KMS-11 (cell line): ENCODE measurements around the gene SLC38A5.

Experiments
- H2AFZ ChIP-seq: fragments of 200-600 bp; sonication (generic); 2 replicates; pipeline ENCODE4 v1.6.1; 2016; ENCODE audit warnings: antibody characterized with exemption, mixed run types, low read depth
- H3K27ac ChIP-seq: fragments of 200-600 bp; sonication (generic); 2 replicates; pipeline ENCODE4 v1.6.1; 2016; ENCODE audit warnings: mild to moderate bottlenecking, mixed run types
- H3K27me3 ChIP-seq: fragments of 200-600 bp; sonication (generic); 2 replicates; pipeline ENCODE4 v1.6.1; 2017; ENCODE audit warnings: mild to moderate bottlenecking, low read depth, mixed run types, moderate library complexity; ENCODE audit not compliant: insufficient read depth
- H3K36me3 ChIP-seq: fragments of 200-600 bp; sonication (generic); 2 replicates; pipeline ENCODE4 v1.6.1; 2017; ENCODE audit warnings: mild to moderate bottlenecking, mixed run types; ENCODE audit not compliant: insufficient read depth
- H3K4me1 ChIP-seq: fragments of 200-600 bp; sonication (generic); 2 replicates; pipeline ENCODE4 v1.6.1; 2016; ENCODE audit warnings: mild to moderate bottlenecking, low read depth, mixed run types; ENCODE audit not compliant: poor library complexity, severe bottlenecking
- H3K4me2 ChIP-seq: fragments of 200-600 bp; sonication (generic); 2 replicates; pipeline ENCODE4 v1.7.0; 2016; ENCODE audit warnings: mild to moderate bottlenecking, mixed run types
- H3K4me3 ChIP-seq: fragments of 200-600 bp; sonication (generic); IDR thresholded peaks from 2 replicates; pipeline ENCODE4 v1.6.1; 2017; ENCODE audit warnings: low read depth, low read length, mixed read lengths; ENCODE audit not compliant: insufficient read depth
- H3K79me2 ChIP-seq: fragments of 200-600 bp; sonication (generic); 2 replicates; pipeline ENCODE4 v1.6.1; 2016; ENCODE audit warnings: low read depth, mixed run types; ENCODE audit not compliant: insufficient read depth
- H3K9ac ChIP-seq: fragments of 200-600 bp; sonication (generic); 2 replicates; pipeline ENCODE4 v1.6.1; 2016; ENCODE audit warnings: mild to moderate bottlenecking, mixed run types
- H4K20me1 ChIP-seq: fragments of 200-600 bp; sonication (generic); 2 replicates; pipeline ENCODE4 v1.6.1; 2016; ENCODE audit warnings: mild to moderate bottlenecking, mixed run types; ENCODE audit not compliant: insufficient read depth
- TF ChIP-seq, protein P1 (sequence below): fragments of 200-600 bp; sonication (generic); conservative IDR thresholded peaks from 2 replicates; pipeline ENCODE4 v1.6.1; 2017; ENCODE audit warnings: low read depth, mild to moderate bottlenecking, antibody characterized with exemption, low read length, moderate library complexity, mixed read lengths

SLC38A5 gene

DNA sequence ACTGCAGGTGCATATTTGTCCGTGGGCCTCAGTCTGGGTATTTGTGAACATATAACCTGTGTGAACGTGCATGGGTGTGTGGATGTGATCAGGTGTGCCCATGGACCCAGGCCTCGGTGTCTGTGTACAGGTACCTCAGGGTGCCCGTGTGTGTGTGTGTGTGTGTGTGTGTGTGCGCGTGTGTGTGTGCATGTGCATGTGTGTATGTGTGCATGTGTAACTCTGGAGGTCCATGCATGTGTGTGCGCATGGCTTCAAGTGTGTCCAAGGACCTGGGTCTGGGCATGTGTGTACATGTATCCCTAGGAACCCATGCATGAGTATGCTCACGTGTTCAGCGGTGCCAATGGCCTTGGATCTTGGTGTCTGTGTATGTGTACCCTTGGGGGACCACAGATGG is 21.7 kb upstream of the SLC38A5 start:
- peaks cover 6% of the 10 kb centered on the region for H3K4me1 ChIP-seq
- no peak overlapping the region for H3K4me2 ChIP-seq
- no peak overlapping the region for H3K27ac ChIP-seq
- H3K9ac ChIP-seq = no peak overlapping the region
- no peaks in the 10 kb centered on the region for H4K20me1 ChIP-seq
- no peak overlapping the region for H2AFZ ChIP-seq
- H3K79me2 ChIP-seq = no peaks in the 10 kb centered on the region
- H3K4me3 ChIP-seq = no peak overlapping the region
- H3K27me3 ChIP-seq = no peaks in the 10 kb centered on the region
- no peaks in the 10 kb centered on the region for H3K36me3 ChIP-seq
- TF ChIP-seq, protein P1, sequence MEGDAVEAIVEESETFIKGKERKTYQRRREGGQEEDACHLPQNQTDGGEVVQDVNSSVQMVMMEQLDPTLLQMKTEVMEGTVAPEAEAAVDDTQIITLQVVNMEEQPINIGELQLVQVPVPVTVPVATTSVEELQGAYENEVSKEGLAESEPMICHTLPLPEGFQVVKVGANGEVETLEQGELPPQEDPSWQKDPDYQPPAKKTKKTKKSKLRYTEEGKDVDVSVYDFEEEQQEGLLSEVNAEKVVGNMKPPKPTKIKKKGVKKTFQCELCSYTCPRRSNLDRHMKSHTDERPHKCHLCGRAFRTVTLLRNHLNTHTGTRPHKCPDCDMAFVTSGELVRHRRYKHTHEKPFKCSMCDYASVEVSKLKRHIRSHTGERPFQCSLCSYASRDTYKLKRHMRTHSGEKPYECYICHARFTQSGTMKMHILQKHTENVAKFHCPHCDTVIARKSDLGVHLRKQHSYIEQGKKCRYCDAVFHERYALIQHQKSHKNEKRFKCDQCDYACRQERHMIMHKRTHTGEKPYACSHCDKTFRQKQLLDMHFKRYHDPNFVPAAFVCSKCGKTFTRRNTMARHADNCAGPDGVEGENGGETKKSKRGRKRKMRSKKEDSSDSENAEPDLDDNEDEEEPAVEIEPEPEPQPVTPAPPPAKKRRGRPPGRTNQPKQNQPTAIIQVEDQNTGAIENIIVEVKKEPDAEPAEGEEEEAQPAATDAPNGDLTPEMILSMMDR = no peak

DNA sequence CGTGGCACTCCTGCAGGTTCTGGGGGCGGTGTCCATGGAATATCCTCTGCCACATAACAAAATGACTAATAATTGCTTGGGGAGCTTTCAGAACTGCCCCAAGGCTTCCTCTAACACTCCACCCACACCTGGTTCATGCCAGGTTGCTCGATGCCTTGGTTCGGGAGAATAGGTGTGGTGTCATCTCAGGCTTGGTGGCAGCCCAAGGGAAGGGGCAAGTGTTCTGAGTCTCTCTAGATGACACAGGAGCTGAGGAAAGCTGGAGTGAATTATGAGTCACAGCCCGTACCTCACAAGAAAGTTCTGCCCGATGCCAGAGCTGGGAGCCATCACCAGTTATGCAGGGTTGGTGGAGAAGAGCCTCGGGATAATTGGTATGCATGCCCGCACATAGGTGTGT is 20.6 kb upstream of the SLC38A5 start:
- H2AFZ ChIP-seq = no peak overlapping the region
- H3K36me3 ChIP-seq = no peaks in the 10 kb centered on the region
- no peak overlapping the region for H3K27ac ChIP-seq
- H3K9ac ChIP-seq = no peak overlapping the region
- H3K4me1 ChIP-seq = peaks cover 6% of the 10 kb centered on the region
- H3K27me3 ChIP-seq = no peaks in the 10 kb centered on the region
- no peaks in the 10 kb centered on the region for H4K20me1 ChIP-seq
- H3K4me3 ChIP-seq = no peak overlapping the region
- H3K79me2 ChIP-seq = no peaks in the 10 kb centered on the region
- H3K4me2 ChIP-seq = no peak overlapping the region
- TF ChIP-seq, protein P1 = no peak

DNA sequence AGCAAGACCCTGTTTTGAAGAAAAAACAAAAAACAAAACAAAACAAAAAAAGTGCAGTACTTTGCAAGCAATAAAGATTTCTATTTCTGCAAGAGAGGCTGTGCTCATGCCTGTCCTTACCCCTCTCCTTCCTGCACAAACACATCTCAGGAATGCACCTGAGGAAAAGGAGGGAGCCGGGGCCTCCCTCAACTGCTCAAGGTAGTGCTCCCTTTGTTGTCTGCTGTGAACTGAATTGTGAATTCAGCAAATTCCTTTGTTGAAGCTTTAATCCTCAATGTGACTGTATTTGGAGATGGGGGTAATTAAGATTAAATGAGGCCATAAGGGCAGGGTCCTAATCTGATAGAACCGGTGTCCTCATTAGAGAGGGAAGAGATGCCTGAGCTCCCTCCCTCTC is 19.8 kb upstream of the SLC38A5 start:
- Histone ChIP-seq H3K79me2 (no peaks in the 10 kb centered on the region), H4K20me1 (no peaks in the 10 kb centered on the region), H3K27me3 (no peaks in the 10 kb centered on the region), H3K9ac (no peak overlapping the region), H3K4me1 (peaks cover 6% of the 10 kb centered on the region), H3K27ac (no peak overlapping the region), H3K4me3 (no peak overlapping the region), H3K4me2 (no peak overlapping the region), H3K36me3 (no peaks in the 10 kb centered on the region), H2AFZ (no peak overlapping the region)
- TF ChIP-seq, protein P1 = no peak

DNA sequence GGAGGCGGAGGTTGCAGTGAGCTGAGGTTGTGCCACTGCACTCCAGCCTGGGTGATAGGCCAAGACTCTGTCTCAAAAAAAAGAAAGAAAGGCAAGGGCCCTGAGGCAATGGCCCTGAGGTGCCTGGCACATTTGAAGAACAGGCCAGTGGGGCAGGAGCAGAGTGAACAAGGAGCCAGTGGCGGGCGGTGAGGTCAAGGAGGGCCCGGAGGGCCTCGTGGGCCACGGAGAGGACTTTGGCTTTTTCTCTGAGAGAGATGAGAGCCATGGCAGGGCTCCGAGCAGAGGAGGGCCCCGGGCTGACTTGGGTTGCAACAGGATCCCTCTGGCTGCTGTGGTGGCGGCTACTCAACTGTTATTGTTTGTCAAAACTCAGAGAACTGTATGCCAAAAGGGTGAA is 19.2 kb upstream of the SLC38A5 start:
- H3K4me2 ChIP-seq = no peak overlapping the region
- TF ChIP-seq, protein P1 = no peak
- H4K20me1 ChIP-seq = no peaks in the 10 kb centered on the region
- H3K36me3 ChIP-seq = no peaks in the 10 kb centered on the region
- H3K4me1 ChIP-seq = peaks cover 6% of the 10 kb centered on the region
- H3K27ac ChIP-seq = no peak overlapping the region
- no peak overlapping the region for H2AFZ ChIP-seq
- H3K79me2 ChIP-seq = no peaks in the 10 kb centered on the region
- H3K9ac ChIP-seq = no peak overlapping the region
- H3K4me3 ChIP-seq = no peak overlapping the region
- H3K27me3 ChIP-seq = no peaks in the 10 kb centered on the region
